ENCODE measurements around the gene SHKBP1.

GRCh38 chr19:40612831-40613689 lies 36.4 kb downstream of the SHKBP1 start:
- TF ChIP-seq CTCF (conservative IDR thresholded peaks at IDR 0.05; ENCODE audit: low read depth, low read length) = no peak
- no peak for TF ChIP-seq EZH2 (IDR thresholded peaks at IDR 0.05; ENCODE audit: borderline replicate concordance, low read depth, low read length, poor library complexity, severe bottlenecking)
